ENCODE data around the gene FRA10AC1.
A peak's percentile ranks its signal among the peaks of the same experiment; 100 is the strongest.

Gene FRA10AC1

GRCh38 chr10:93702210-93703001 is at the start of gene FRA10AC1:
TSS of gene FRA10AC1 (minus strand) at chr10:93702592. CDS start at chr10:93700106, 2,486 bp downstream.
- DNase-seq: peak; percentile 59 to 96 (median 92)

- peak in 14 of 58 donors; percentile 23 to 64 (median 34) for DNase-seq
Observed at GRCh38 chr10:93751832-93752231, 49.4 kb upstream of the FRA10AC1 start.

- DNase-seq: no peak
Observed at GRCh38 chr10:93751124-93751523, 48.7 kb upstream of the FRA10AC1 start.

- no peak for DNase-seq
Observed at GRCh38 chr10:93749218-93749799, 46.9 kb upstream of the FRA10AC1 start.

GRCh38 chr10:93746844-93747284 is 44.5 kb upstream of the FRA10AC1 start:
- DNase-seq: no peak

GRCh38 chr10:93745408-93746065 is 43.1 kb upstream of the FRA10AC1 start:
- DNase-seq: peak in 8 of 58 donors; percentile 12 to 39 (median 25)

GRCh38 chr10:93742633-93743349 is 40.4 kb upstream of the FRA10AC1 start:
- DNase-seq: no peak

GRCh38 chr10:93741367-93741766 is 39.0 kb upstream of the FRA10AC1 start:
- DNase-seq: no peak

GRCh38 chr10:93726024-93726423 is 23.6 kb upstream of the FRA10AC1 start:
- no peak for DNase-seq

GRCh38 chr10:93723153-93723552 is 20.8 kb upstream of the FRA10AC1 start:
- no peak for DNase-seq

GRCh38 chr10:93722550-93722949 is 20.2 kb upstream of the FRA10AC1 start:
- DNase-seq: no peak

- no peak for DNase-seq
Observed at GRCh38 chr10:93719901-93720300, 17.5 kb upstream of the FRA10AC1 start.

- DNase-seq: peak in 2 of 58 donors; percentile 2 to 4
Observed at GRCh38 chr10:93718937-93719725, 16.7 kb upstream of the FRA10AC1 start.

- DNase-seq: no peak
Observed at GRCh38 chr10:93716766-93717165, 14.4 kb upstream of the FRA10AC1 start.

GRCh38 chr10:93715345-93715744 is 13.0 kb upstream of the FRA10AC1 start:
- DNase-seq: no peak

GRCh38 chr10:93712593-93712992 is 10.2 kb upstream of the FRA10AC1 start:
- DNase-seq: peak in 12 of 58 donors; percentile 2 to 42 (median 14)

- DNase-seq: no peak
Observed at GRCh38 chr10:93711891-93712290, 9.5 kb upstream of the FRA10AC1 start.

- no peak for DNase-seq
Observed at GRCh38 chr10:93710333-93710909, 8.0 kb upstream of the FRA10AC1 start.

- DNase-seq: no peak
Observed at GRCh38 chr10:93707623-93708022, 5.2 kb upstream of the FRA10AC1 start.

- DNase-seq: no peak
Observed at GRCh38 chr10:93704451-93704850, 2.1 kb upstream of the FRA10AC1 start.
